Measurements from ENCODE around the gene CDH5.

DNA sequence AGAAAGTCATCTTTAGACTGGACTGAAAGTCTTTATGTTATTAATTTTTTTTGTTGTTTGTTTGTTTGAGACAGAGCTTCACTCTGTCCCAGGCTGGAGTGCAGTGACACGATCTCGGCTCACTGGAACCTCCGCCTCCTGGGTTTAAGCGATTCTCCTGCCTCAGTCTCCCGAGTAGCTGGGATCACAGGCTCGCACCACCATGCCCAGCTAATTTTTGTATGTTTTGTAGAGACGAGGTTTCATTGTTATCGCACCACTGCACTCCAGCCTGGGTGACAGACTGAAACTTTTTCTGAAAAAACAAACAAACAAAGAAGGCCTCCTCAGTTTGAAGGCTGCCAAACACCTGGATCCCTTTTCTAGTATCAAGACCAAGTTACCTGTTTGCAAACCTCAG lies 65.3 kb downstream of the CDH5 start:
- TF ChIP-seq, protein P1, sequence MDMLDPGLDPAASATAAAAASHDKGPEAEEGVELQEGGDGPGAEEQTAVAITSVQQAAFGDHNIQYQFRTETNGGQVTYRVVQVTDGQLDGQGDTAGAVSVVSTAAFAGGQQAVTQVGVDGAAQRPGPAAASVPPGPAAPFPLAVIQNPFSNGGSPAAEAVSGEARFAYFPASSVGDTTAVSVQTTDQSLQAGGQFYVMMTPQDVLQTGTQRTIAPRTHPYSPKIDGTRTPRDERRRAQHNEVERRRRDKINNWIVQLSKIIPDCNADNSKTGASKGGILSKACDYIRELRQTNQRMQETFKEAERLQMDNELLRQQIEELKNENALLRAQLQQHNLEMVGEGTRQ (IDR thresholded peaks at IDR 0.05; ENCODE audit: borderline replicate concordance, low read depth, low read length): no peak
- TF ChIP-seq, protein P2, sequence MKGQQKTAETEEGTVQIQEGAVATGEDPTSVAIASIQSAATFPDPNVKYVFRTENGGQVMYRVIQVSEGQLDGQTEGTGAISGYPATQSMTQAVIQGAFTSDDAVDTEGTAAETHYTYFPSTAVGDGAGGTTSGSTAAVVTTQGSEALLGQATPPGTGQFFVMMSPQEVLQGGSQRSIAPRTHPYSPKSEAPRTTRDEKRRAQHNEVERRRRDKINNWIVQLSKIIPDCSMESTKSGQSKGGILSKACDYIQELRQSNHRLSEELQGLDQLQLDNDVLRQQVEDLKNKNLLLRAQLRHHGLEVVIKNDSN (IDR thresholded peaks at IDR 0.05; ENCODE audit: borderline replicate concordance, low read depth): no peak
- TF ChIP-seq, protein P3, sequence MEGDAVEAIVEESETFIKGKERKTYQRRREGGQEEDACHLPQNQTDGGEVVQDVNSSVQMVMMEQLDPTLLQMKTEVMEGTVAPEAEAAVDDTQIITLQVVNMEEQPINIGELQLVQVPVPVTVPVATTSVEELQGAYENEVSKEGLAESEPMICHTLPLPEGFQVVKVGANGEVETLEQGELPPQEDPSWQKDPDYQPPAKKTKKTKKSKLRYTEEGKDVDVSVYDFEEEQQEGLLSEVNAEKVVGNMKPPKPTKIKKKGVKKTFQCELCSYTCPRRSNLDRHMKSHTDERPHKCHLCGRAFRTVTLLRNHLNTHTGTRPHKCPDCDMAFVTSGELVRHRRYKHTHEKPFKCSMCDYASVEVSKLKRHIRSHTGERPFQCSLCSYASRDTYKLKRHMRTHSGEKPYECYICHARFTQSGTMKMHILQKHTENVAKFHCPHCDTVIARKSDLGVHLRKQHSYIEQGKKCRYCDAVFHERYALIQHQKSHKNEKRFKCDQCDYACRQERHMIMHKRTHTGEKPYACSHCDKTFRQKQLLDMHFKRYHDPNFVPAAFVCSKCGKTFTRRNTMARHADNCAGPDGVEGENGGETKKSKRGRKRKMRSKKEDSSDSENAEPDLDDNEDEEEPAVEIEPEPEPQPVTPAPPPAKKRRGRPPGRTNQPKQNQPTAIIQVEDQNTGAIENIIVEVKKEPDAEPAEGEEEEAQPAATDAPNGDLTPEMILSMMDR (IDR thresholded peaks at IDR 0.05): no peak
- TF ChIP-seq EP300 (IDR thresholded peaks at IDR 0.05; ENCODE audit: borderline replicate concordance in 1 of 2, low read depth in 1 of 2, low read length in 1 of 2): no peak
- no peak for TF ChIP-seq EZH2phosphoT487 (IDR thresholded peaks at IDR 0.05; ENCODE audit: borderline replicate concordance, low read depth)
- TF ChIP-seq YY1 (IDR thresholded peaks at IDR 0.05; ENCODE audit: low read depth): no peak
- no peak for TF ChIP-seq RFX5 (IDR thresholded peaks at IDR 0.05; ENCODE audit: low read length)
